Activated CD4-positive, alpha-beta T cell treated with anti-CD3 and anti-CD28 coated beads, Interleukin-2, amount 50 U/mL, for 1 hour (primary cell): Measurements from ENCODE around the gene KCTD15.
A peak's percentile ranks its signal among the peaks of the same experiment; 100 is the strongest.

Experiments
- DNase-seq: peaks from one replicate; pipeline ENCODE4 v3.0.0-alpha.2; 2020

The KCTD15 gene, protein sequence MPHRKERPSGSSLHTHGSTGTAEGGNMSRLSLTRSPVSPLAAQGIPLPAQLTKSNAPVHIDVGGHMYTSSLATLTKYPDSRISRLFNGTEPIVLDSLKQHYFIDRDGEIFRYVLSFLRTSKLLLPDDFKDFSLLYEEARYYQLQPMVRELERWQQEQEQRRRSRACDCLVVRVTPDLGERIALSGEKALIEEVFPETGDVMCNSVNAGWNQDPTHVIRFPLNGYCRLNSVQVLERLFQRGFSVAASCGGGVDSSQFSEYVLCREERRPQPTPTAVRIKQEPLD

GRCh38 chr19:33796164-33796875 is at the start of gene KCTD15:
Gene KCTD15 (plus strand): TSS chr19:33796870. CDS start chr19:33800455, 3,585 bp downstream.
- no peak for DNase-seq

- no peak for DNase-seq
These were observed 49.4 kb upstream of the KCTD15 start for GRCh38 chr19:33747273-33747672.

GRCh38 chr19:33748231-33748630 is 48.4 kb upstream of the KCTD15 start:
- no peak for DNase-seq

GRCh38 chr19:33749016-33749415 is 47.7 kb upstream of the KCTD15 start:
- DNase-seq, result no peak

DNA sequence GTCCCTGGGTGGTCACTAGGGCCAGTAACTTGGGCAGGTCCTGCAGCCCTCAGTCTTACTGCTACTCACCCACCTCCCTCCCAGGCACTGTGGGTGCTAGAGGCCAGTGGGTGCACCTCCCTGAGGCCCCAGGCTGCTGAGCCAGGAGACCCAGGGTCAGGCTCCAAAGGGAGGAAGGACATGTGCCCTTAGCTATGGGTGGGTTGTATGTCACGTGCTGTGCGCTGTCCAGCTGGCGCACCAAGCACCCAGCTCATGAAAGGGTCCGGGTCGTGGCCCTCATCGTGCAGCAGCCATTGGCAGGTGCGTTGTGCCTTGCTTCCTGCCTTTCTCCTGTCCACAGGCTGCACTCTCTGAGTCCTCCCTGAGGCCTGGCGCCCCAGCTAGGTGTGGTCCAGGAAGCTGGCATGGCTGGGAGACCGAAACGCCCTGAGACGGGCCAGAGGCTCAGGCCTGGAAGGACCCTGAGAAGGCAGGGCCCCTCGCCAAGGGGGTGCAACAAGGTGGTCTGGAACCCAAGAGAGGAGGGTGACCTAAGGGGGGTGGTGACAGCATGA is 47.0 kb upstream of the KCTD15 start:
- no peak for DNase-seq

DNA sequence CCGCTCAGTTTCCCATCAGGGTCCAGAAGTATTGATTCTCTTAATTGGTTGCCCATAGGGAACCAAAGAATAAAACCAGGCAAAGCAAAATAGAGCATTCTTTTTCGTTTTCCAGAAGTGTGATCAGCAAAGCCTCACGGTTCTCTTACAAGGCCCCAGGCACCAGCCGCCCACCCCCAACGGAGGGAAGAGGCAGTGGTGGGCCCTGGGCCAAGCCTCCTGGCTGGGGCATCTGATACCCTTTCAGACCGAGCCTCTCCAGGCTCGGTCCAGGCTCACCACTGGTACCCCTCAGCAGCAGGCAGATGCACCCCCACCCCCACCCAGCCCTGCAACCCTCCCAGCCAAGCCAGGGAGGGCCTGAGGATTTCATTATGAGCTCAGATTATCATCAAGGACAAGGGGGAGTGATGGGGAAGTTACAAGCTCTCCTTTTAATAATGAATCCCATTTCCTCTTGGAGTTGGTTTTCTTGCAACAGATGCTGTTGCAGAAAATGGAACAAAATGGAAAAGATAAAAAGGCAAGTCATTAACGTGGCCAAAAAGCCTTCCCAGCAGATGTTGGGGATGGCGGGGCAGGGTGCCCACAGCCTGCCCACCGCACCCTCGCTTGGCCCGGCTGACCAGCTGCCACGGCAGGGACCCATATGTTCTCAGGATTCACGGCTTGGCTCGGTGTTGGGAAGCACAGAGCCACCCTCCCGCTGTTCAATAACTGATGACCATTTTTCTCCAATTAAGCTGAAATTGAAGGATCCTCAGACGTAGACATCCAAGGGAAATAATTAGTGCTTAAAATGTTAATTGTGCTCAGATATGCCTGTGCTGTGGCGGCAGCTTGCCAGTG is 45.9 kb upstream of the KCTD15 start:
- DNase-seq, result no peak

- no peak for DNase-seq
These were observed 45.3 kb upstream of the KCTD15 start for GRCh38 chr19:33751436-33751770.

DNA sequence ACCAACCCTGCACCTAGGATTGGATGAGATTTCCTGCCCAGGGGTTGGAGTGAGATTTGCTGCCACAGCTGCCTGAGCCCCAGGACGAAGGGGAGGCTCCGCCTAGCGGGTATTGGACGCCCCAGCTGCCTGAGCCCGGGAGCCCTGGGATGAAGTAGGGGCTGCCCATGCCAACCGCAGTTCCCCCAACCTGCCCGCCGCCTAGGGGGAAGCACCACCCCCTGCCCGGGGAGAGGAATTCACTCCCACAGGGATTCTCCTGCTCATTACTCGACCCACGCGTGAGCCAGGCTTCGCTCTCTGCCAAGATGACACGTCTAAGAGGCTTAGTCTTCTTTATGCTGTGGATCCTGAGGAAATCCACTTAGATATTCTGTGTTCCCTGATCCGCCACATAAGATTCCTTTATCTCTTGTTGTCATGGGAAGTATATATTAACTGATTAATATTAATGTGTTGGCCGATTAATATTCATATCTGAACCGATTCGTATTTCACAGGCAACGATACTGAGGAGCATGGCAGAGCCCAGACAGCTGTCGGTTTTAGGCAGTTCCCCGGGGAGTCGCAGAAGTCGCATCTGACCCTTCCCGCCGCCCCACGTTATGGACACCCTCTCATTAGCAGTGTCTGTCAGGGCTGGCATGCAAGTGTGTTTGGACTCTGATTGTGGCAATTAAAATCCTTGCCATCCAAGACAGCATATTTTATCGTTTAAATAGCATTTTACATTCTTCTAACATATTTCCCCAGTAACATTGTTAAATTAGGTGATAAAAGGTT is 44.5 kb upstream of the KCTD15 start:
- no peak for DNase-seq

DNA sequence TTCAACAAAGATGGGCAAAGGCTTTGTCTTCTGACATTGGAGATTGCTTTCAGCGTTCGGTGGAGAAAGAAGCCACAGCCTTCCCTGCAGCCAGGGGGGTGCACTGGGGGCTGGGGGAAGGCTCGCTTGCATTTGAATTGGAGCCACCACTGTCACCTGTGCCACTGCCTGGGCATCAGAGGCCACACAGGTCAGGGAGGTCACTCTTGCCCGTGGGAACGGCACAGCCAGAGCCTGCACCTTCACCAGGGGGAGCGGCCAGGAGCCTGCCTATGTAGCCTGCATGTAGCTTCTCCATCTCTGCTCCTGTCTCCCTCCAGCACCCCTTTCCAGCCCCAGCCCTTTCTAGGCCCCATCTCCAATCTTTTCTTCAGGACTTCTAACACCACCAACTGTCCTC is 43.7 kb upstream of the KCTD15 start:
- DNase-seq, result no peak

GRCh38 chr19:33754361-33754760 is 42.3 kb upstream of the KCTD15 start:
- no peak for DNase-seq

- no peak for DNase-seq
These were observed 41.3 kb upstream of the KCTD15 start for GRCh38 chr19:33755099-33756035.

DNA sequence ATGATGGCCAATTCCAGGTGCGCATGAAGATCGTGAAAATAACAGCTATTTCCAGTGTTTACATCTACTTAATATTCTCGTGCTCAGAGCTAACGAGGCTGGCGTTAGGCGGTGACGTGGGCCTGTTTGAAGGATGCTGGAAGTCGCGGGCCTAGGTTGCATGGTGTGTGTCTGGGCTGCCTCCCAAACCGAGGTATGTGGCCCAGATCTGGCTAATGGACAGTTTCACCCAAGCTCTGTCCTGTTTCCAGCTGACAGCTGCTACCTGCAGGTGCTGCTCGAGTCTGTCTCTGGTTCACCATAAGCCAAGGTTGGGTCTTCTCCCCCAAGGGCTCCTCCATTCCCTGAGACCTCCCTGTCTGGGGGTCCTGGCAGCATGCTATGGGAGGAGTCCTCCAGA is 40.5 kb upstream of the KCTD15 start:
- no peak for DNase-seq

GRCh38 chr19:33758541-33759013 is 38.1 kb upstream of the KCTD15 start:
- DNase-seq, result no peak

DNA sequence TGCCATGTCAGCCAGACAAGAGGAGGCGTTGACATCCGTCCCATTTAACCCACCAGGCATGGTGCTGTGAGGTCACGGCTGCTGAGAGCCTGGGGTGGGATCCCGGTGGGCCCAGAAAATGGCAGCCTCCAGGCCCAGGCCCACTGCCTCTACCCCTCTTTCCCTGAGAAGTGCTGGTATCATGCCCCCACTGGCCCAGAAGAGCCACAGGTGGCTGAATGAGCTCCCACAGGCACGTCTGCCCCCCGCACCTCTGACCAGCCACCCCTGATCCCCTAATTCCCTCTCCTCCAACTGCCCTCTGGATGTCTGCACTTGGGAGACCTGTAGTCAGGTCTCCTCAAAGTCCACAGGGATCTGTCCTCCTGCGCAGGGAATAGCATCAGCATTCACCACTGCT is 37.3 kb upstream of the KCTD15 start:
- no peak for DNase-seq

DNA sequence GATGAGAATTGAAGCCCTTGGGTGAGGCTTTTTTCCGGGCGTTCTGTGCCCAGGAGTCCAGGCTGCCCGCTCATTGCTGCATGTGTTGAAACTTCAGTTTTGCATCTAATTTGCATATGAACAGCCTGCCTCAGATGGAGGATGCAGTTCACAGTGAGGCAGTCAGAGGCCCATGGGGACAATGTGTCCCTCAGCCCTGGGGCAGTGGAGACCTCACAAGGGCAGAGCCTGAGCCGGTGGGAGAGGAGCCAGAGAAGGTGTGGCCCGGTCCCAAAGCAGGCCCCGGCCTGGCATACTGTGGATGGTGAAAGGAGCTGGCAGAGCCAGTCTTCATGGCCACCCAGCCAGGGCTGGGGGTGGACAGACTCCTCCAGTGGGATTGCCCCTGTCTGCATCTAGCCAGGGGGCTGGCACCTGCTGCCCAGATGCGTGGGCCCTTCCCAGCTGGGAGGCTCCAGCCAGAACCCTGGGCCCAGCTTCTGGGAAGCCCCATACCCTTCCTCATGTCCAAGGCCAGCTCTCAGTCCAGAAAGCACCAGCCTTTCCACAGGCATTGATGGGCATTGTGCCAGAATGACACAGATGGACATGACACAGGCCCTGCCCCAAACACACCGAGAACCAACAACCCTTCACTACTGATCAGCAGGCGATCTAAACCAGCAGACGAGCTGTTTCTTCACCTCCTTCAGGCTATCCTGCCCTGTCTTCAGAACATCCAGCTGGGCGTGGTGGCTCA is 32.9 kb upstream of the KCTD15 start:
- DNase-seq, result no peak

- DNase-seq, result no peak
These were observed 30.0 kb upstream of the KCTD15 start for GRCh38 chr19:33766623-33767022.

- peak; percentile 23 for DNase-seq
These were observed 28.7 kb upstream of the KCTD15 start for GRCh38 chr19:33767898-33768413.

DNA sequence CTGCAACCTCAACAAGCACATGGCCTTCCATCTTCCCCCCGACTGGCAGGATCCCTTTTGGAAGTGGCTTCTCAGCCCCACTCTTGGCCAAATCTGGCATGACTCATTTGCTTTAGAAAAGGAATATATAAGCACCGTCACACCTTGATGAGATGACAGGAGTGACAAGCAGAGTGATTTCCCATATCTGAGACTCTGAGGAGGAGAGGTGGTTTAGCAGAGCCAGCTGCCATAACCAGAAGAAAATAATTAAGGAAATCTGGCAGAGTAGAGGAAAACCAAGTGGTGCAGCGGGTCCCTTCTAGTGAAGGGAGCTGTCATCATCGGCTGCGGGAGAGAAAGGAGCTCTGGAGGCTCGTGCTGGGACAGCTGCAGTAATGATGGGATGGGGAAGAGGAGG is 27.5 kb upstream of the KCTD15 start:
- no peak for DNase-seq

DNA sequence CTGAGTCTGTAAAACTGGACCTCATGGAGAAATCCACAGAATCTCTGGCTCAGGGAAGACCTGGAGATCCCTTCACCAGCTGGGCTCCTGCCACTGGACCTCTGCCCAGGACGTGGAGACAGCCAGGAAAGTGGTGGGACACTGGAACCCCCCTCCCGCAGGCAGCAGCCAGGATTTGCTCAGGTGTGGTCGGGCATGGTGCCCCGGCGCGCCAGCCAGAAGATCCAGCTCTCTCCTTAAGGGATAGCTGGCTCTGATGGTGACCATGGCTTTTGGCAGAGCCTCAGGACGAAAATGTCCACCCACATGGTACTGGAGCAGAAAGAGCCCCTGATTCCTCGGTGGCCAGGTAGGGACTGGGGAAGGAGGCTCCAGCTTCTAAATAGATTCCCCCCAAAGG is 26.6 kb upstream of the KCTD15 start:
- DNase-seq, result no peak

GRCh38 chr19:33771384-33772101 is 25.1 kb upstream of the KCTD15 start:
- DNase-seq, result peak; percentile 64
